OCI-LY3 (cell line): Measurements from ENCODE around the gene MYOD1.

ENCODE experiments used
- CTCF ChIP-seq: fragments of 200-600, 300-600 bp; sonication (generic); IDR thresholded peaks from 2 replicates; pipeline ENCODE4 v1.5.1; 2014; ENCODE audit warnings: antibody characterized with exemption, low read length, low read depth
- EZH2phosphoT487 ChIP-seq: fragments of 200-600 bp; shearing (Covaris generic); IDR thresholded peaks from 2 replicates; pipeline ENCODE4 v1.6.1; 2018; ENCODE audit warnings: antibody characterized with exemption, mixed run types, low read depth

GRCh38 chr11:17713851-17714250 lies 5.5 kb upstream of the MYOD1 start:
- TF ChIP-seq CTCF (no peak), EZH2phosphoT487 (no peak)
